Measurements from ENCODE around the gene CPEB1.

Gene CPEB1

GRCh38 chr15:82551646-82552247, 95.4 kb downstream of the CPEB1 start:
- DNase-seq (ENCODE audit: low read depth in 1 of 2, low spot score in 1 of 2): no peak
- no peak overlapping the region for H3K4me3 ChIP-seq (replicated peaks; ENCODE audit: insufficient read depth, low read length)
- no peak overlapping the region for H3K27ac ChIP-seq (replicated peaks)
- H3K27me3 ChIP-seq (ENCODE audit: insufficient read depth, poor library complexity, severe bottlenecking): peaks cover 3% of the 10 kb centered on the region
- no peak for TF ChIP-seq POLR2AphosphoS5 (IDR thresholded peaks at IDR 0.05; ENCODE audit: low read depth)
- TF ChIP-seq CTCF (IDR thresholded peaks at IDR 0.05; ENCODE audit: insufficient read depth, low read length): no peak
- TF ChIP-seq REST (IDR thresholded peaks at IDR 0.05; ENCODE audit: insufficient replicate concordance, low read depth): no peak
- TF ChIP-seq SPI1 (IDR thresholded peaks at IDR 0.05; ENCODE audit: borderline replicate concordance, low read depth): no peak
- TF ChIP-seq GABPA (IDR thresholded peaks at IDR 0.05; ENCODE audit: low read depth): no peak

GRCh38 chr15:82549199-82549665, 97.9 kb downstream of the CPEB1 start:
- no peak for TF ChIP-seq POLR2AphosphoS5 (IDR thresholded peaks at IDR 0.05; ENCODE audit: low read depth)
- no peak for TF ChIP-seq GABPA (IDR thresholded peaks at IDR 0.05; ENCODE audit: low read depth)
- no peak for TF ChIP-seq REST (IDR thresholded peaks at IDR 0.05; ENCODE audit: insufficient replicate concordance, low read depth)
- no peak for TF ChIP-seq CTCF (IDR thresholded peaks at IDR 0.05; ENCODE audit: insufficient read depth, low read length)
- no peak for TF ChIP-seq SPI1 (IDR thresholded peaks at IDR 0.05; ENCODE audit: borderline replicate concordance, low read depth)
- DNase-seq (ENCODE audit: low read depth in 1 of 2, low spot score in 1 of 2): no peak
- H3K4me3 ChIP-seq (replicated peaks; ENCODE audit: insufficient read depth, low read length): no peak overlapping the region
- H3K27me3 ChIP-seq (ENCODE audit: insufficient read depth, poor library complexity, severe bottlenecking): peaks cover 2% of the 10 kb centered on the region
- H3K27ac ChIP-seq (replicated peaks): no peak overlapping the region

- no peak overlapping the region for H3K27ac ChIP-seq (replicated peaks)
- no peak for DNase-seq (ENCODE audit: low read depth in 1 of 2, low spot score in 1 of 2)
- H3K27me3 ChIP-seq (ENCODE audit: insufficient read depth, poor library complexity, severe bottlenecking): peaks cover 2% of the 10 kb centered on the region
- H3K4me3 ChIP-seq (replicated peaks; ENCODE audit: insufficient read depth, low read length): no peak overlapping the region
- TF ChIP-seq CTCF (IDR thresholded peaks at IDR 0.05; ENCODE audit: insufficient read depth, low read length) (no peak), POLR2AphosphoS5 (IDR thresholded peaks at IDR 0.05; ENCODE audit: low read depth) (no peak), SPI1 (IDR thresholded peaks at IDR 0.05; ENCODE audit: borderline replicate concordance, low read depth) (no peak), GABPA (IDR thresholded peaks at IDR 0.05; ENCODE audit: low read depth) (no peak), REST (IDR thresholded peaks at IDR 0.05; ENCODE audit: insufficient replicate concordance, low read depth) (no peak)
These were observed 98.5 kb downstream of the CPEB1 start for GRCh38 chr15:82548700-82549099.

Data from HL-60 (cell line).